GM03348 (cell line): ENCODE results near the gene TRIM8.
"Not testable (repeated sequence)": the region's sequence is repeated elsewhere in the genome, so short reads cannot be mapped to it uniquely, and the experiment has no call there.

Experiments
- DNase-seq: peaks from one replicate; pipeline ENCODE4 v3.0.0; 2012; ENCODE audit warnings: low spot score

The TRIM8 gene

GRCh38 chr10:102650655-102651454 is 6.6 kb downstream of the TRIM8 start:
- DNase-seq, result no peak

- no peak for DNase-seq
Observed at GRCh38 chr10:102651455-102652169, 7.3 kb downstream of the TRIM8 start.

GRCh38 chr10:102652170-102652916 is 8.1 kb downstream of the TRIM8 start:
- DNase-seq, result no peak

GRCh38 chr10:102653060-102653459 is 8.8 kb downstream of the TRIM8 start:
- no peak for DNase-seq

- DNase-seq, result no peak
Observed at GRCh38 chr10:102654566-102654965, 10.3 kb downstream of the TRIM8 start.

- DNase-seq, result no peak
Observed at GRCh38 chr10:102654969-102655368, 10.7 kb downstream of the TRIM8 start.

- DNase-seq, result no peak
Observed at GRCh38 chr10:102656026-102656425, 11.7 kb downstream of the TRIM8 start.

GRCh38 chr10:102656791-102657371 is 12.6 kb downstream of the TRIM8 start:
- no peak for DNase-seq

GRCh38 chr10:102657451-102657850 is 13.2 kb downstream of the TRIM8 start:
- no peak for DNase-seq

GRCh38 chr10:102657984-102658724 is 13.9 kb downstream of the TRIM8 start:
- DNase-seq, result no peak

- no peak for DNase-seq
Observed at GRCh38 chr10:102658802-102659201, 14.5 kb downstream of the TRIM8 start.

- DNase-seq, result peak; percentile 81
Observed at GRCh38 chr10:102660888-102661657, 16.8 kb downstream of the TRIM8 start.

- no peak for DNase-seq
Observed at GRCh38 chr10:102661658-102662028, 17.4 kb downstream of the TRIM8 start.

- DNase-seq, result no peak
Observed at GRCh38 chr10:102665904-102666509, 21.7 kb downstream of the TRIM8 start.

GRCh38 chr10:102667411-102667810 is 23.1 kb downstream of the TRIM8 start:
- not testable (repeated sequence) for DNase-seq

GRCh38 chr10:102668326-102669107 is 24.2 kb downstream of the TRIM8 start:
- no peak for DNase-seq

- peak; percentile 45 for DNase-seq
Observed at GRCh38 chr10:102669206-102670064, 25.2 kb downstream of the TRIM8 start.

- no peak for DNase-seq
Observed at GRCh38 chr10:102670065-102670670, 25.9 kb downstream of the TRIM8 start.
